Psoas muscle (tissue), 8 donors: Measurements from ENCODE around the gene ITGAD. TPM values are rescaled to one million over a fixed set of nuclear protein-coding genes. Genes with fewer than 3 reads are reported as not detected.

Source experiments
- ATAC-seq, 4 donors: fragments of 200-7000 bp; cut with Tn5 transposase; one replicate each; pipeline ENCODE4 v1.9.1; 2020; ENCODE audit warnings: moderate library complexity in 3 of 4, mild to moderate bottlenecking in 2 of 4
- DNase-seq, 2 donors: peaks; one replicate each; pipeline ENCODE4 v3.0.0-alpha.2; 2020
- H3K27ac ChIP-seq: fragments of 200-600 bp; one replicate; pipeline ENCODE4 v1.8.0; 2022
- H3K27me3 ChIP-seq, 3 donors: fragments of 200-600 bp in 1 of 3; one replicate each; pipeline versions ENCODE4 v1.6.1 to v1.8.0; 2013 to 2022; ENCODE audit warnings: low read length in 2 of 3, mild to moderate bottlenecking in 2 of 3, moderate library complexity in 1 of 3; ENCODE audit not compliant: insufficient read depth in 3 of 3
- H3K36me3 ChIP-seq, 2 donors: fragments of 200-600 bp in 1 of 2; one replicate each; pipeline versions ENCODE4 v1.6.1 to v1.8.0; 2013 to 2022; ENCODE audit warnings: low read depth in 1 of 2, mild to moderate bottlenecking in 1 of 2, moderate library complexity in 1 of 2; ENCODE audit not compliant: insufficient read depth in 1 of 2
- H3K4me1 ChIP-seq: fragments of 200-600 bp; one replicate; pipeline ENCODE4 v1.8.0; 2022
- H3K4me3 ChIP-seq: fragments of 200-600 bp; one replicate; pipeline ENCODE4 v1.8.0; 2022; ENCODE audit warnings: mild to moderate bottlenecking
- H3K9me3 ChIP-seq: fragments of 200-600 bp; one replicate; pipeline ENCODE4 v1.8.0; 2022
- CTCF ChIP-seq: fragments of 200-600 bp; IDR thresholded peaks from one replicate; pipeline ENCODE4 v1.8.0; 2022; ENCODE audit warnings: antibody characterized with exemption
- WGBS, 3 donors: extraction: QIAGEN DNeasy Blood & Tissue Kit; methylation state at CpG; one replicate each; pipeline versions ENCODE4 v1.1.6 to v1.1.7; 2013; 5-methylcytosine and 5-hydroxymethylcytosine counted together
- intact Hi-C, 2 donors: fragments of 100-400 bp; cut with DNase I; formaldehyde crosslinking; loops; one replicate each; pipeline versions ENCODE4 v1.11.0 to v1.14.2; 2022
- polyA plus RNA-seq, 3 donors: library from polyadenylated mRNA; stranded (reverse); fragments of 200-250 nt; gene quantifications; one replicate each; pipeline ENCODE4 v1.2.3, GENCODE V29; 2013
- total RNA-seq, 4 donors: library from RNA; stranded (reverse); fragmentation: NEBNext Ultra II Directional in 2 of 4; extraction: Animal tissue kit (Norgen Biotek cat#: 25700) in 2 of 4; gene quantifications; one replicate each; pipeline versions ENCODE4 v1.2.1 to v1.2.4, GENCODE V29; 2021 to 2023
- donor health status: healthy with polysubstance abuse.
- donor health status: DM: no; HTN: no; CAD: no; lungs with moderate emphysema.
- donor health status: Bipolar disorder and iron deficiency.
- donor health status: healthy.
- donor health status: DM: yes; HTN: yes; CAD: no.
- donor health status: DM: no; HTN: no; CAD: no.
- donor health status: DM: no; HTN: no; CAD: no.
- donor health status: DM: yes; HTN: yes; CAD: no.

ITGAD gene
- total and polyA plus RNA-seq, 7 donors, result 0.01 to 0.42 (median 0.06) TPM; not detected in 3

DNA sequence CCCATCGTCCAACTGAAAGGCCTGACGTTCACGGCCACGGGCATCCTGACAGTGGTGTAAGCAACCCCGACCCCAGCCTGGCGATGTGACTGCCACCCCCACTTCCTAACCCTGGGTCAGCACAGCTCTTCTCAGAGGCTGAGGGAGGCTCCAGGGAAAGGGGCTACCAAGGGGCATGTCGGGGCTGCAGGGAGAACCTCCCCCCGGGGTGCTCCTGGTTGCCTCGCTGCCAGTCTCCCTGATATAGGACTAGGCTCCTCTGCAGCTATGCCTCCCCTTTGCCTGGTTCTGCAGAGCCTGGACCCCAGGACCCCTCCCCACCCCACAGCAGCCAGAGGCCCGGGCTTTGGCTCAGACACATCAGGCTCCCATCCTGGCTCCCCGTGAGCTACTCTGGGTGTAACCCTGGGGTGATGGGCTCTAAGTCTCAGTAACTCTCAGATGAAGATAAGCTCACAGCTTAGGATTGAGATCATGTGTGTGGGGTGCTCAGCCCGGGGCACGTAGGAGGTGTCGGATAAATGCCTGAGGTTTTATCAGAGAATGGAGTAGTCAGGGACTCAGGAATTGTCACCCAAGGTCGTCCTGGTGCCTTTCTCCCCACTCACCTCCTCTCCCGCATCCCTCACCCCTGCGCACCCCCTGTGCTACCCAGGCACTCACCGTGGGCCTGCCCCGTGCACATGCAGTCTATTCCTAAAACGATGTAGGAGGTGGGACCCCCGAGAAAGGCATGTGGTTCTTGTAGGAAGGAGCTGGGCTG, 10.6 kb downstream of the ITGAD start:
- no peaks in the 10 kb centered on the region for H3K4me1 ChIP-seq
- TF ChIP-seq CTCF, result no peak
- 75 to 81% (median 78%) methylated on average over 21 of the region's 21 CpGs for WGBS, 3 donors
- ATAC-seq (no peak), DNase-seq (no peak)
- no peaks in the 10 kb centered on the region for H3K27me3 ChIP-seq
- intact Hi-C loops, result no loop called here
- H3K4me3 ChIP-seq, result peak overlapping the region; percentile 46
- H3K27ac ChIP-seq, result no peak overlapping the region
- no peaks in the 10 kb centered on the region for H3K9me3 ChIP-seq
- no peaks in the 10 kb centered on the region for H3K36me3 ChIP-seq

DNA sequence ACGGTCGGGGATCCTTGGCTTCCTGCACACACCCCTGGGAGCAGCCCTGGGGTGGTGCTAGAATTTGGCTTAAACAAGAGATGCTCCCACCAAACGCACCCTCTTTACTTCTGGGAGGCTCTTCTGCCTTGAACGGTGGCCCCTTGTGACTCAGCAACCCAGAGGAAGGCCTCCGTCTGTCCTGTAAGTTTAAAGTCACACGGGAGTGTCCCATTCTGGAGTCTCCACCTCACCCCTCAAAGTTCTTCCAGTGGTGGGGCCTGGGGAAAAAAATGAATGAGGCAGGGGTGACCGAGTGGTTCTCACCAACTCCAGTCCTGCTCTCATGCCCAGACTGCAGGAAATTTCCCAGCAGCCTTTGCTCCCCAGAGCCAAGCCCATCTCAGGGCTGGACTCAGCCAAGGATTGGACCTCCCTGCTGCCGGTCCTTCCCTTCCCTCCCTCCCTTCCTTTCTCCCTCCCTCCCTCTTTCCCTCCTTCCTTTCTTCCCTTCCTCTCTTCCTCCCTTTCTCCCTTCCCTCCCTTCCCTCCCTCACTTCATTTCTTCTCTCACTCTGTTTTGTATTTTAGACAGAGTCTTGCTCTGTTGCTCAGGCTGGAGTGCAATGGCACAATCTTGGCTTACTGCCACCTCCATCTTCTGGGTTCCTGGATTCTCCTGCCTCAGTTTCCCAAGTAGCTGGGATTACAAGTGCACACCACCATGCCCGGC, 11.4 kb downstream of the ITGAD start:
- Histone ChIP-seq H3K4me1 (no peaks in the 10 kb centered on the region), H3K9me3 (no peaks in the 10 kb centered on the region), H3K36me3 (no peaks in the 10 kb centered on the region), H3K27me3 (no peaks in the 10 kb centered on the region), H3K27ac (no peak overlapping the region), H3K4me3 (peak overlapping the region; percentile 46)
- intact Hi-C loops, result no loop called here
- no peak for TF ChIP-seq CTCF
- DNase-seq, result no peak
- peak in 3 of 4 donors; percentile 41 to 72 (median 44) for ATAC-seq
- 55 to 64% (median 60%) methylated on average over 9 of the region's 9 CpGs for WGBS, 3 donors

DNA sequence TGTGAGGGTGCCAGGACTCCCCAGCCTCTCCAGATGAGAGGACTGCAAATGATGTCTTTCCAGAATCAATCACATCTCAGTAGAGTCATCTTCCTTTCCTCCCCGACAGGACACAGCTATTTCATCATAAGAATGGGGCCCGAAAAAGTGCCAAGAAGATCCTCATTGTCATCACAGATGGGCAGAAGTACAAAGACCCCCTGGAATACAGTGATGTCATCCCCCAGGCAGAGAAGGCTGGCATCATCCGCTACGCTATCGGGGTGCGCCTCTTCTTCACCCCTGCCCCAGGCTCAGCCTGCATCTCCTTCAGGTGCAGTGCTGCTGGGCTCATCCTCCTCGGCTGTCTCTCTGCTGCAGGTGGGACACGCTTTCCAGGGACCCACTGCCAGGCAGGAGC, 14.3 kb downstream of the ITGAD start:
- H3K36me3 ChIP-seq, result no peaks in the 10 kb centered on the region
- H3K9me3 ChIP-seq, result no peaks in the 10 kb centered on the region
- H3K4me1 ChIP-seq, result no peaks in the 10 kb centered on the region
- 74 to 85% (median 81%) methylated on average over 8 of the region's 8 CpGs for WGBS, 3 donors
- H3K4me3 ChIP-seq, result no peak overlapping the region
- intact Hi-C loops, result no loop called here
- ATAC-seq (no peak), DNase-seq (no peak)
- no peak overlapping the region for H3K27ac ChIP-seq
- no peak for TF ChIP-seq CTCF
- H3K27me3 ChIP-seq, result no peaks in the 10 kb centered on the region

DNA sequence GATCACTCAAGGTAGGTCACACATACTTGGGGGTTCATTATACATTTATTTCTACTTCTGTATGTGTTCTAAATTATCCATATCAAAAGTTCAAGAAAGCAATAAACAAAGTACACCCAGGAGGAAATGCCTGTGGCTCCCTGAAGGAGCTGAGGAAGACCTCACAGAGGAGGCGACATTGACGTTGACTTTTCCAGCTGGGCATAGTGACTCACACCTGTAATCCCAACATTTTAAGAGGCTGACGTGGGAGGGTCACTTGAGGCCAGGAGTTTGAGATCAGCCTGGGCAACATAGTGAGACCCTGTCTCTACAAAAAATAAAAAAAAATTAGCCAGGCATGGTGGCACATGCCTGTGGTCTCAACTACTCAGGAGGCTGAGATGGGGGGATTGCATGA, 16.3 kb downstream of the ITGAD start:
- WGBS, 3 donors, result 35 to 59% (median 58%) methylated on average over 3 of the region's 3 CpGs
- intact Hi-C loops, result no loop called here
- Histone ChIP-seq H3K36me3 (no peaks in the 10 kb centered on the region), H3K27me3 (no peaks in the 10 kb centered on the region), H3K4me1 (no peaks in the 10 kb centered on the region), H3K9me3 (no peaks in the 10 kb centered on the region), H3K4me3 (no peak overlapping the region), H3K27ac (no peak overlapping the region)
- TF ChIP-seq CTCF, result no peak
- no peak for ATAC-seq
- no peak for DNase-seq
